ENCODE measurements around the gene GOLGA2.

- TF ChIP-seq CTCF (IDR thresholded peaks at IDR 0.05) (no peak), EZH2 (IDR thresholded peaks at IDR 0.05) (no peak), EZH2phosphoT487 (IDR thresholded peaks at IDR 0.05) (no peak)
Measured at GRCh38 chr9:128252317-128253139, 23.3 kb downstream of the GOLGA2 start.

Measured in neural progenitor cell (in vitro differentiated cells).